Stomach (tissue), 9 donors: ENCODE results near the gene COQ10A. TPM values are rescaled to one million over a fixed set of nuclear protein-coding genes. Genes with fewer than 3 reads are reported as not detected.
A peak's percentile ranks its signal among the peaks of the same experiment; 100 is the strongest.

Experiments used
- DNase-seq, 2 donors: peaks; one replicate each; pipeline versions ENCODE4 v3.0.0 to v3.0.0-alpha.2; 2013 to 2019
- H3K27ac ChIP-seq, 5 donors: fragments of 200-600 bp in 4 of 5; sonication (generic) in 4 of 5; one replicate each; pipeline ENCODE4 v1.5.1; 2013 to 2019; ENCODE audit warnings: mild to moderate bottlenecking in 1 of 5, moderate library complexity in 1 of 5
- H3K27me3 ChIP-seq, 3 donors: fragments of 200-600 bp; sonication (generic); one replicate each; pipeline ENCODE4 v1.5.1; 2017 to 2019; ENCODE audit warnings: mixed run types in 1 of 3
- H3K36me3 ChIP-seq, 4 donors: fragments of 200-600 bp; sonication (generic); 1 replicate in 3 of 4; 2 replicates in 1 of 4; pipeline ENCODE4 v1.5.1; 2016 to 2019
- H3K4me1 ChIP-seq, 4 donors: fragments of 200-600 bp; sonication (generic); one replicate each; pipeline ENCODE4 v1.5.1; 2016 to 2019
- H3K4me3 ChIP-seq, 4 donors: fragments of 200-600 bp; sonication (generic) in 3 of 4; one replicate each; pipeline ENCODE4 v1.5.1; 2016 to 2019; ENCODE audit warnings: mild to moderate bottlenecking in 1 of 4
- H3K9me3 ChIP-seq, 4 donors: fragments of 200-600 bp; sonication (generic); one replicate each; pipeline ENCODE4 v1.5.1; 2016 to 2019
- CTCF ChIP-seq, 7 experiments: fragments of 450-650 bp in 4 of 7; fragments of 200-600 bp in 3 of 7; sonication (generic) in 3 of 7; IDR thresholded peaks; one replicate each; pipeline ENCODE4 v1.5.1; 2016 to 2019; ENCODE audit warnings: antibody characterized with exemption in 7 of 7, control low read depth in 2 of 7, mild to moderate bottlenecking in 1 of 7
- EP300 ChIP-seq: sonication (generic); formaldehyde crosslinking; IDR thresholded peaks from one replicate; pipeline ENCODE4 v1.6.1; 2017; ENCODE audit warnings: antibody characterized with exemption
- POLR2A ChIP-seq, 4 donors: fragments of 450-650 bp; IDR thresholded peaks; one replicate each; pipeline ENCODE4 v1.6.1; 2016; ENCODE audit warnings: antibody characterized with exemption in 4 of 4, control low read depth in 2 of 4, mild to moderate bottlenecking in 1 of 4, moderate library complexity in 1 of 4
- POLR2AphosphoS5 ChIP-seq, 3 donors: sonication (generic); formaldehyde crosslinking; IDR thresholded peaks; one replicate each; pipeline ENCODE4 v1.6.1; 2016; ENCODE audit warnings: antibody characterized with exemption in 3 of 3
- WGBS, 5 donors: extraction: QIAGEN DNeasy Blood & Tissue Kit in 3 of 5; methylation state at CpG; one replicate each; pipeline versions ENCODE4 v1.1.5 to v1.1.7; 2013 to 2018; 5-methylcytosine and 5-hydroxymethylcytosine counted together
- intact Hi-C: fragments of 100-400 bp; cut with DNase I; formaldehyde crosslinking; loops from one replicate; pipeline ENCODE4 v1.15.1; 2023; ENCODE audit warnings: low total_unique reads
- polyA plus RNA-seq, 3 donors: library from polyadenylated mRNA; stranded (reverse); fragments of 200-250 nt; gene quantifications; one replicate each; pipeline ENCODE4 v1.2.3, GENCODE V29; 2013
- total RNA-seq, 5 donors: library from RNA; depleted of rRNA; stranded (reverse); fragments of >200 nt; gene quantifications; one replicate each; pipeline versions ENCODE4 v1.1.0 to v1.2.3, GENCODE V29; 2014 to 2016
- donor health status: healthy with polysubstance abuse.
- donor health status: Bipolar disorder and iron deficiency.
- donor health status: healthy.

COQ10A gene
- total and polyA plus RNA-seq, 8 donors, result 4.4 to 86.4 (median 9.0) TPM

- Histone ChIP-seq H3K27me3 (no peaks in the 10 kb centered on the region), H3K36me3 (peaks cover 8 to 29% (median 23%) of the 10 kb centered on the region in 4 donors), H3K27ac (peak overlapping the region in 4 of 5 donors; percentile 96 to 97 (median 97)), H3K4me1 (peaks cover 41 to 45% (median 44%) of the 10 kb centered on the region in 4 donors), H3K9me3 (no peaks in the 10 kb centered on the region), H3K4me3 (peak overlapping the region; percentile 57 to 79 (median 68))
- no peak for DNase-seq
- TF ChIP-seq EP300 (no peak), POLR2A (IDR thresholded peaks at IDR 0.05) (no peak), POLR2AphosphoS5 (IDR thresholded peaks at IDR 0.05) (no peak), CTCF (IDR thresholded peaks at IDR 0.05) (no peak)
- WGBS, 5 donors, result 33 to 72% (median 42%) methylated on average over 11 of the region's 11 CpGs
- intact Hi-C loops, result no loop called here
Measured at GRCh38 chr12:56224954-56225353, 41.8 kb upstream of the COQ10A start.

- H3K4me3 ChIP-seq, result no peak overlapping the region
- H3K27me3 ChIP-seq, result no peaks in the 10 kb centered on the region
- H3K36me3 ChIP-seq, result peaks cover 8 to 29% (median 23%) of the 10 kb centered on the region in 4 donors
- DNase-seq, result no peak
- no peak overlapping the region for H3K27ac ChIP-seq
- 82 to 93% (median 91%) methylated on average over 7 of the region's 7 CpGs for WGBS, 5 donors
- H3K9me3 ChIP-seq, result no peaks in the 10 kb centered on the region
- H3K4me1 ChIP-seq, result peaks cover 11 to 23% (median 18%) of the 10 kb centered on the region in 4 donors
- intact Hi-C loops, result no loop called here
- TF ChIP-seq CTCF (IDR thresholded peaks at IDR 0.05), result no peak
- no peak for TF ChIP-seq POLR2A (IDR thresholded peaks at IDR 0.05)
- TF ChIP-seq POLR2AphosphoS5 (IDR thresholded peaks at IDR 0.05), result no peak
- TF ChIP-seq EP300, result no peak
Measured at GRCh38 chr12:56229082-56229481, 37.7 kb upstream of the COQ10A start.

- peaks cover 5 to 16% (median 12%) of the 10 kb centered on the region in 4 donors for H3K4me1 ChIP-seq
- no peak within 1 kb of the TSS for H3K4me3 ChIP-seq
- H3K27ac ChIP-seq, result no peak within 1 kb of the TSS
- peaks cover 8 to 29% (median 23%) of the 10 kb centered on the region in 4 donors for H3K36me3 ChIP-seq
- no peaks in the 10 kb centered on the region for H3K27me3 ChIP-seq
- peak in 1 of 2 donors; percentile 35 for DNase-seq
- WGBS, 5 donors, result 53 to 74% (median 57%) methylated on average over 4 of the region's 4 CpGs
- TF ChIP-seq EP300, result no peak
- TF ChIP-seq POLR2A (IDR thresholded peaks at IDR 0.05), result no peak
- TF ChIP-seq POLR2AphosphoS5 (IDR thresholded peaks at IDR 0.05), result no peak
- TF ChIP-seq CTCF (IDR thresholded peaks at IDR 0.05), result no peak
- intact Hi-C loops, result no loop called here
- H3K9me3 ChIP-seq, result no peaks in the 10 kb centered on the region
Measured at GRCh38 chr12:56229916-56230431, 36.8 kb upstream of the COQ10A start, which contains the start of gene SLC39A5. Gene SLC39A5 (plus strand): TSS chr12:56230051. CDS start chr12:56231275, 1,224 bp downstream.

- peak in 1 of 2 donors; percentile 90 for DNase-seq
- Histone ChIP-seq H3K9me3 (no peaks in the 10 kb centered on the region), H3K36me3 (peaks cover 8 to 29% (median 23%) of the 10 kb centered on the region in 4 donors), H3K27ac (no peak overlapping the region), H3K4me1 (peaks cover 0 to 10% (median 5%) of the 10 kb centered on the region in 4 donors), H3K27me3 (no peaks in the 10 kb centered on the region), H3K4me3 (no peak overlapping the region)
- WGBS, 5 donors, result 43 to 52% (median 50%) methylated on average over 6 to 8 of the region's 8 CpGs
- TF ChIP-seq EP300, result no peak
- no peak for TF ChIP-seq POLR2AphosphoS5 (IDR thresholded peaks at IDR 0.05)
- TF ChIP-seq CTCF (IDR thresholded peaks at IDR 0.05), result no peak
- no peak for TF ChIP-seq POLR2A (IDR thresholded peaks at IDR 0.05)
- intact Hi-C loops, result no loop called here
Measured at GRCh38 chr12:56230432-56231183, 36.1 kb upstream of the COQ10A start.
